Measurements from ENCODE around the gene ABHD2.

The ABHD2 gene

DNA sequence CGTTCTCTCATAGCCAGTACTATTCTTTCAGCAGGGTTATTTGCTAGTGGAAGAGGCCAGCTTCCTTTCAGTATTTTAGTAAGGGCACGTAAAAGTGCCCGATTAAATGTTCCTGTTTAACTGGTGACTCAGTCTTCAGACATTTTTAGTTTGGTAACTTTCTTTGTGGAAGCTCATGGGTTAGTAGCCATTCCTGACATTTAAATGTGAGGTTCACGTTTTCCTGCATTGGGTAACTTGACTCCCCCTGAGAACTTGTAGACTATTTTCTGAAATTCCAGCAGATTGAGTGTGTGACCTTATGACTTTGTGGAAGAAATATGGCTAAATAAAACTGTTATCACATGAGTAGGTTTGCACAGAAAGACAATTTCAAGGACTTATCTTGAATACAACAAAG lies 16.9 kb downstream of the ABHD2 start:
- peaks cover 7% of the 10 kb centered on the region; the same call in 1 of the 2 replicates for H3K36me3 ChIP-seq (replicated peaks; ENCODE audit: insufficient read depth, low read length)
- no peak for DNase-seq

DNA sequence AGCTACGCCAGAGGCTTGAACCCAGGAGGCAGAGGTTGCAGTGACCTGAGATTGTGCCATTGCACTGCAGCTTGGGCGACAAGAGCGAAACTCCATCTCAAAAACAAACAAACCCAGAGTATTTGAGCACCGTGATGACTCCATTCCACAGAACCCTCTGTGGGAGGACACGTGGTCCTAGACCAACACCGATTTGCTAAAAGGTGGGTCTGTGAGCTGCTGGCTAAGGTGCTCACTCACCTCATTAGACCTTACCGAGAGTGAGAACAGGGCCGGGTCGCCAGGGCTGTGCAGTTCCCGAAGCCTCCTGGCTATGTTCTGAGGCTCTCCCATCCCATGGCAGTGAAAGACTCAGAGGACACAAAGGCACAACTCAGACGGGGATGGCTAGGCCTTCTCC lies 17.9 kb downstream of the ABHD2 start:
- H3K9me3 ChIP-seq (replicated peaks; ENCODE audit: insufficient read depth, low read length): no peaks in the 10 kb centered on the region
- H3K79me2 ChIP-seq (ENCODE audit: low read length): peaks cover 90% of the 10 kb centered on the region
- no peak overlapping the region for H3K27ac ChIP-seq (ENCODE audit: low read length)
- no peak overlapping the region for H2AFZ ChIP-seq (ENCODE audit: low read length)
- no peaks in the 10 kb centered on the region for H3K9me2 ChIP-seq (replicated peaks; ENCODE audit: insufficient read depth, low read length)
- peaks cover 29% of the 10 kb centered on the region for H3F3A ChIP-seq (ENCODE audit: insufficient read depth, low read length)
- H4K20me1 ChIP-seq (ENCODE audit: insufficient read depth, low read length): no peaks in the 10 kb centered on the region
- peaks cover 7% of the 10 kb centered on the region; the same call in 1 of the 2 replicates for H3K36me3 ChIP-seq (replicated peaks; ENCODE audit: insufficient read depth, low read length)
- H3K4me3 ChIP-seq (ENCODE audit: low read length): no peak overlapping the region
- TF ChIP-seq EZH2phosphoT487 (IDR thresholded peaks at IDR 0.05; ENCODE audit: low read length) (no peak), EZH2 (optimal IDR thresholded peaks at IDR 0.05; ENCODE audit: low read depth, low read length) (no peak)
- TF ChIP-seq, protein P1, sequence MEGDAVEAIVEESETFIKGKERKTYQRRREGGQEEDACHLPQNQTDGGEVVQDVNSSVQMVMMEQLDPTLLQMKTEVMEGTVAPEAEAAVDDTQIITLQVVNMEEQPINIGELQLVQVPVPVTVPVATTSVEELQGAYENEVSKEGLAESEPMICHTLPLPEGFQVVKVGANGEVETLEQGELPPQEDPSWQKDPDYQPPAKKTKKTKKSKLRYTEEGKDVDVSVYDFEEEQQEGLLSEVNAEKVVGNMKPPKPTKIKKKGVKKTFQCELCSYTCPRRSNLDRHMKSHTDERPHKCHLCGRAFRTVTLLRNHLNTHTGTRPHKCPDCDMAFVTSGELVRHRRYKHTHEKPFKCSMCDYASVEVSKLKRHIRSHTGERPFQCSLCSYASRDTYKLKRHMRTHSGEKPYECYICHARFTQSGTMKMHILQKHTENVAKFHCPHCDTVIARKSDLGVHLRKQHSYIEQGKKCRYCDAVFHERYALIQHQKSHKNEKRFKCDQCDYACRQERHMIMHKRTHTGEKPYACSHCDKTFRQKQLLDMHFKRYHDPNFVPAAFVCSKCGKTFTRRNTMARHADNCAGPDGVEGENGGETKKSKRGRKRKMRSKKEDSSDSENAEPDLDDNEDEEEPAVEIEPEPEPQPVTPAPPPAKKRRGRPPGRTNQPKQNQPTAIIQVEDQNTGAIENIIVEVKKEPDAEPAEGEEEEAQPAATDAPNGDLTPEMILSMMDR (IDR thresholded peaks at IDR 0.05; ENCODE audit: low read length): no peak
- no peak overlapping the region for H3K9ac ChIP-seq (ENCODE audit: low read length)
- H3K4me1 ChIP-seq (ENCODE audit: low read length): peaks cover 64% of the 10 kb centered on the region
- H3K4me2 ChIP-seq (ENCODE audit: low read depth, low read length): no peak overlapping the region
- no peak for DNase-seq
- no peaks in the 10 kb centered on the region for H3K27me3 ChIP-seq (replicated peaks; ENCODE audit: insufficient read depth, low read length)

More for the DNA sequence above, 16.9 kb downstream of the ABHD2 start:
- Histone ChIP-seq H2AFZ (ENCODE audit: low read length) (no peak overlapping the region), H3K27me3 (replicated peaks; ENCODE audit: insufficient read depth, low read length) (no peaks in the 10 kb centered on the region), H3K9me3 (replicated peaks; ENCODE audit: insufficient read depth, low read length) (no peaks in the 10 kb centered on the region), H3K4me1 (ENCODE audit: low read length) (peaks cover 58% of the 10 kb centered on the region), H3K9ac (ENCODE audit: low read length) (peak overlapping the region; percentile 64), H4K20me1 (ENCODE audit: insufficient read depth, low read length) (no peaks in the 10 kb centered on the region), H3K4me2 (ENCODE audit: low read depth, low read length) (peak overlapping the region; percentile 96), H3K9me2 (replicated peaks; ENCODE audit: insufficient read depth, low read length) (no peaks in the 10 kb centered on the region), H3K4me3 (ENCODE audit: low read length) (peak overlapping the region; percentile 39), H3K27ac (ENCODE audit: low read length) (peak overlapping the region; percentile 94), H3K79me2 (ENCODE audit: low read length) (peaks cover 87% of the 10 kb centered on the region), H3F3A (ENCODE audit: insufficient read depth, low read length) (peaks cover 29% of the 10 kb centered on the region)
- no peak for TF ChIP-seq EZH2phosphoT487 (IDR thresholded peaks at IDR 0.05; ENCODE audit: low read length)
- TF ChIP-seq EZH2 (optimal IDR thresholded peaks at IDR 0.05; ENCODE audit: low read depth, low read length): no peak
- TF ChIP-seq, protein P1 (IDR thresholded peaks at IDR 0.05; ENCODE audit: low read length): no peak

DNA sequence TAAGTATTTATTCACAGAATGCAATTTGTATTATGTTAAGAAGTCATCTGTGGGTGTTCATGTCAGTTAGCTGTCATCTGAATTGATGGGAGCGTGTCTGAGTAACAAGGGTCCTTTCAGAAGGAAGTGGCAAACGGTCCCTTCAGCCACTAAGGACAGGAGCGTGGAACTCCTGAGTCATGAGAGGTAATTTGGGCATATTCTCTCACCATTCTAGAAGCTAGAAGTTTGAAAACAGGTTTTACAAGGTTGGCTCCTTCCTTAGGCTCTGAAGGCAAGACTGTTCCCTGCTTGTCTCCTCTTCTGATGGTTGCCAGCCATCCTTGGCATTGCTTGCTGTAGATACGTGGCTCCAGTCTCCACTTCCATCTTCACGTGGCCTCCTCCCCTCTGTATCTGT lies 19.7 kb downstream of the ABHD2 start:
- H3K36me3 ChIP-seq (replicated peaks; ENCODE audit: insufficient read depth, low read length): peaks cover 7% of the 10 kb centered on the region; the same call in 1 of the 2 replicates
- H3K9ac ChIP-seq (ENCODE audit: low read length): no peak overlapping the region
- H3K27ac ChIP-seq (ENCODE audit: low read length): no peak overlapping the region
- no peak for DNase-seq
- TF ChIP-seq, protein P1 (IDR thresholded peaks at IDR 0.05; ENCODE audit: low read length): no peak
- TF ChIP-seq EZH2 (optimal IDR thresholded peaks at IDR 0.05; ENCODE audit: low read depth, low read length) (no peak), EZH2phosphoT487 (IDR thresholded peaks at IDR 0.05; ENCODE audit: low read length) (no peak)
- no peaks in the 10 kb centered on the region for H3K9me3 ChIP-seq (replicated peaks; ENCODE audit: insufficient read depth, low read length)
- H3K27me3 ChIP-seq (replicated peaks; ENCODE audit: insufficient read depth, low read length): no peaks in the 10 kb centered on the region
- H3F3A ChIP-seq (ENCODE audit: insufficient read depth, low read length): peaks cover 47% of the 10 kb centered on the region
- H3K9me2 ChIP-seq (replicated peaks; ENCODE audit: insufficient read depth, low read length): no peaks in the 10 kb centered on the region
- peaks cover 79% of the 10 kb centered on the region for H3K79me2 ChIP-seq (ENCODE audit: low read length)
- H4K20me1 ChIP-seq (ENCODE audit: insufficient read depth, low read length): no peaks in the 10 kb centered on the region
- H3K4me3 ChIP-seq (ENCODE audit: low read length): no peak overlapping the region
- no peak overlapping the region for H3K4me2 ChIP-seq (ENCODE audit: low read depth, low read length)
- peaks cover 69% of the 10 kb centered on the region for H3K4me1 ChIP-seq (ENCODE audit: low read length)
- no peak overlapping the region for H2AFZ ChIP-seq (ENCODE audit: low read length)

Data from MM.1S (cell line).